H1 (cell line): Measurements from ENCODE around the gene EFHD1. TPM values are rescaled to one million over a fixed set of nuclear protein-coding genes. Genes with fewer than 3 reads are reported as not detected.

Experiments used
- CTCF ChIA-PET: fragments of 300-600 bp; sonication (Branson Sonifier 250); formaldehyde crosslinking; loops from one replicate; lab custom pipeline; 2021; ENCODE audit not compliant: partially characterized antibody; lab: Charles Lee
- POLR2A ChIA-PET: fragments of 300-600 bp; sonication (Branson Sonifier 250); formaldehyde crosslinking; loops from one replicate; lab custom pipeline; 2021; ENCODE audit warnings: inconsistent platforms; ENCODE audit not compliant: partially characterized antibody; lab: Charles Lee
- DNase-seq, 2 experiments: peaks; one replicate each; pipeline versions ENCODE4 v3.0.0 to v3.0.0-alpha.2; 2010 to 2022; ENCODE audit warnings: low spot score in 2 of 2, low read depth in 1 of 2, mixed read lengths in 1 of 2
- FAIRE-seq: peaks from 2 replicates; lab custom pipeline; 2011; peaks lifted over from hg19 to GRCh38; lab: Jason Lieb, UNC
- H2AFZ ChIP-seq: 2 replicates; pipeline ENCODE4 v1.8.1; 2012; ENCODE audit warnings: low read length, inconsistent platforms
- H2AK5ac ChIP-seq: 2 replicates; pipeline ENCODE4 v1.6.1; 2013; ENCODE audit warnings: low read depth, low read length
- H2BK120ac ChIP-seq: replicated peaks from 2 replicates; pipeline ENCODE3; 2013; ENCODE audit warnings: low read depth, low read length, inconsistent platforms
- H2BK12ac ChIP-seq: 2 replicates; pipeline ENCODE4 v1.6.1; 2013; ENCODE audit warnings: low read depth, low read length
- H2BK15ac ChIP-seq: 2 replicates; pipeline ENCODE4 v1.6.1; 2013; ENCODE audit warnings: low read length
- H2BK20ac ChIP-seq: 2 replicates; pipeline ENCODE4 v1.6.1; 2013; ENCODE audit warnings: low read length
- H2BK5ac ChIP-seq: 2 replicates; pipeline ENCODE4 v1.6.1; 2013; ENCODE audit warnings: low read depth, low read length
- H3K14ac ChIP-seq: 2 replicates; pipeline ENCODE4 v1.6.1; 2013; ENCODE audit warnings: inconsistent platforms; ENCODE audit not compliant: insufficient read length
- H3K18ac ChIP-seq: 2 replicates; pipeline ENCODE4 v1.6.1; 2013; ENCODE audit warnings: low read length; ENCODE audit errors: extremely low read depth
- H3K23ac ChIP-seq: 2 replicates; pipeline ENCODE4 v1.6.1; 2013; ENCODE audit warnings: inconsistent platforms; ENCODE audit not compliant: insufficient read length
- H3K23me2 ChIP-seq: 2 replicates; pipeline ENCODE4 v1.6.1; 2013; ENCODE audit warnings: low read depth, low read length
- H3K27ac ChIP-seq: 2 replicates; pipeline ENCODE4 v1.6.1; 2011; ENCODE audit warnings: low read depth, low read length, inconsistent platforms
- H3K27me3 ChIP-seq, 4 experiments: replicated peaks in 1 of 4; 1 replicate in 1 of 4; 2 replicates in 3 of 4; pipeline versions ENCODE4 v1.6.1 to v1.8.1; 2011 to 2013; ENCODE audit warnings: low read length in 3 of 4, mild to moderate bottlenecking in 3 of 4, inconsistent platforms in 2 of 4, mixed read lengths in 2 of 4, moderate library complexity in 1 of 4; ENCODE audit not compliant: control insufficient read depth in 3 of 4, insufficient read depth in 3 of 4; ENCODE audit errors: extremely low read depth in 1 of 4
- H3K36me3 ChIP-seq, 4 experiments: 2 replicates each; pipeline versions ENCODE4 v1.6.1 to v1.8.1; 2011 to 2013; ENCODE audit warnings: mild to moderate bottlenecking in 4 of 4, low read length in 3 of 4, moderate library complexity in 2 of 4, control low read depth in 1 of 4, inconsistent platforms in 1 of 4; ENCODE audit not compliant: insufficient read depth in 4 of 4, control insufficient read depth in 2 of 4
- H3K4ac ChIP-seq: replicated peaks from 2 replicates; pipeline ENCODE3; 2013; ENCODE audit warnings: low read length, low read depth, mixed read lengths, inconsistent platforms; ENCODE audit not compliant: insufficient read length
- H3K4me1 ChIP-seq, 4 experiments: replicated peaks in 1 of 4; 1 replicate in 1 of 4; 2 replicates in 3 of 4; pipeline versions ENCODE4 v1.6.1 to v1.8.1; 2011 to 2013; ENCODE audit warnings: low read length in 3 of 4, inconsistent platforms in 2 of 4, mixed read lengths in 1 of 4; ENCODE audit not compliant: insufficient read depth in 4 of 4, control insufficient read depth in 3 of 4
- H3K4me2 ChIP-seq, 2 experiments: 2 replicates each; pipeline versions ENCODE4 v1.6.1 to v1.8.1; 2011 to 2013; ENCODE audit warnings: low read depth in 2 of 2, low read length in 2 of 2, control low read depth in 1 of 2, inconsistent platforms in 1 of 2, mild to moderate bottlenecking in 1 of 2; ENCODE audit not compliant: insufficient read depth in 1 of 2
- H3K4me3 ChIP-seq, 4 experiments: fragments of 200-600, 300-600 bp in 1 of 4; sonication (generic), shearing (Covaris generic), sonication (Bioruptor Twin) in 1 of 4; 2 replicates each; pipeline versions ENCODE4 v1.5.1 to v1.8.1; 2011 to 2016; ENCODE audit warnings: low read length in 4 of 4, low read depth in 3 of 4, control low read depth in 2 of 4, inconsistent platforms in 2 of 4, mild to moderate bottlenecking in 2 of 4, mixed read lengths in 1 of 4, moderate library complexity in 1 of 4; ENCODE audit not compliant: insufficient read depth in 2 of 4; ENCODE audit errors: extremely low read depth in 1 of 4
- H3K56ac ChIP-seq: replicated peaks from 2 replicates; pipeline ENCODE3; 2013; ENCODE audit warnings: low read depth, mild to moderate bottlenecking, mixed read lengths, low read length, inconsistent platforms; ENCODE audit not compliant: insufficient read length
- H3K79me1 ChIP-seq: 2 replicates; pipeline ENCODE4 v1.6.1; 2013; ENCODE audit warnings: low read depth, low read length, control low read depth
- H3K79me2 ChIP-seq, 2 experiments: 2 replicates each; pipeline versions ENCODE4 v1.6.1 to v1.8.1; 2012 to 2013; ENCODE audit warnings: low read length in 2 of 2, mild to moderate bottlenecking in 2 of 2, inconsistent platforms in 1 of 2; ENCODE audit not compliant: insufficient read depth in 2 of 2, control insufficient read depth in 1 of 2
- H3K9ac ChIP-seq, 4 experiments: replicated peaks in 1 of 4; 1 replicate in 1 of 4; 2 replicates in 3 of 4; pipeline versions ENCODE4 v1.6.1 to v1.8.1; 2011 to 2013; ENCODE audit warnings: low read depth in 3 of 4, low read length in 3 of 4, control low read depth in 2 of 4, mild to moderate bottlenecking in 2 of 4, moderate library complexity in 2 of 4, inconsistent platforms in 1 of 4; ENCODE audit errors: extremely low read depth in 1 of 4
- H3K9me3 ChIP-seq, 2 experiments: 2 replicates each; pipeline versions ENCODE4 v1.6.1 to v1.8.1; 2012 to 2013; ENCODE audit warnings: mild to moderate bottlenecking in 2 of 2, moderate library complexity in 2 of 2, control low read depth in 1 of 2, inconsistent platforms in 1 of 2, low read depth in 1 of 2, low read length in 1 of 2, mixed read lengths in 1 of 2; ENCODE audit not compliant: insufficient read depth in 2 of 2
- H4K20me1 ChIP-seq, 2 experiments: replicated peaks in 1 of 2; 2 replicates each; pipeline versions ENCODE3 to v1.8.1; 2011 to 2013; ENCODE audit warnings: inconsistent platforms in 2 of 2, low read length in 2 of 2, mild to moderate bottlenecking in 1 of 2; ENCODE audit not compliant: insufficient read depth in 2 of 2, control insufficient read depth in 1 of 2
- H4K5ac ChIP-seq: 2 replicates; pipeline ENCODE4 v1.6.1; 2013; ENCODE audit warnings: low read length, low read depth, mixed read lengths, inconsistent platforms; ENCODE audit not compliant: insufficient read length
- H4K8ac ChIP-seq: 2 replicates; pipeline ENCODE4 v1.8.0; 2013; ENCODE audit warnings: mild to moderate bottlenecking, moderate library complexity, low read length, inconsistent platforms; ENCODE audit not compliant: insufficient read depth; ENCODE audit errors: extremely low read depth
- H4K91ac ChIP-seq: replicated peaks from 2 replicates; pipeline ENCODE3; 2013; ENCODE audit warnings: low read length, mixed read lengths, inconsistent platforms; ENCODE audit not compliant: insufficient read length
- ATF3 ChIP-seq: IDR thresholded peaks from 2 replicates; pipeline ENCODE4 v1.6.1; 2011; ENCODE audit warnings: low read depth, mild to moderate bottlenecking, low read length; ENCODE audit not compliant: insufficient read depth
- EGR1 ChIP-seq: IDR thresholded peaks from 2 replicates; pipeline ENCODE4 v1.6.1; 2011; ENCODE audit warnings: low read depth, low read length, borderline replicate concordance
- FOSL1 ChIP-seq: IDR thresholded peaks from 2 replicates; pipeline ENCODE4 v1.6.1; 2011; ENCODE audit warnings: mild to moderate bottlenecking, low read depth, low read length, moderate library complexity; ENCODE audit not compliant: insufficient read depth
- HDAC2 ChIP-seq, 2 experiments: fragments of 300-600 bp in 1 of 2; sonication (generic) in 1 of 2; IDR thresholded peaks; 2 replicates each; pipeline ENCODE4 v1.6.1; 2011 to 2012; ENCODE audit warnings: low read depth in 2 of 2, low read length in 2 of 2, mild to moderate bottlenecking in 2 of 2, moderate library complexity in 2 of 2, borderline replicate concordance in 1 of 2, inconsistent platforms in 1 of 2
- MAFK ChIP-seq: IDR thresholded peaks from 2 replicates; pipeline ENCODE4 v1.6.1; 2012; ENCODE audit warnings: low read depth, mild to moderate bottlenecking, improper control_type of control experiment, low read length
- MAX ChIP-seq: IDR thresholded peaks from 2 replicates; pipeline ENCODE4 v1.6.1; 2012; ENCODE audit warnings: inconsistent platforms
- POLR2A ChIP-seq, 2 experiments: IDR thresholded peaks; 1 replicate in 1 of 2; 2 replicates in 1 of 2; pipeline ENCODE4 v1.6.1; 2011; ENCODE audit warnings: low read depth in 2 of 2, low read length in 2 of 2, mild to moderate bottlenecking in 2 of 2; ENCODE audit errors: control extremely low read depth in 1 of 2
- SIX5 ChIP-seq: IDR thresholded peaks from 2 replicates; pipeline ENCODE4 v1.6.1; 2011; ENCODE audit warnings: mild to moderate bottlenecking, low read depth, low read length
- SP1 ChIP-seq: IDR thresholded peaks from 2 replicates; pipeline ENCODE4 v1.6.1; 2011; ENCODE audit warnings: low read depth, low read length
- SUZ12 ChIP-seq: fragments of 200-600 bp; sonication (generic); IDR thresholded peaks from 2 replicates; pipeline ENCODE4 v1.6.1; 2012; ENCODE audit warnings: mild to moderate bottlenecking, inconsistent platforms, low read length, moderate library complexity, mixed read lengths
- WGBS, 2 experiments: shearing (Covaris generic) in 1 of 2; methylation state at CpG; one replicate each; pipeline versions ENCODE4 v1.1.6 to v1.1.7; 2013 to 2015; ENCODE audit warnings: low lambda C conversion rate in 2 of 2, mixed read lengths in 2 of 2, inconsistent platforms in 1 of 2, low coverage in 1 of 2, missing lambda C conversion rate in 1 of 2; ENCODE audit not compliant: insufficient replicate concordance in 2 of 2, insufficient coverage in 1 of 2, insufficient read length in 1 of 2; ENCODE audit errors: extremely low coverage in 1 of 2, missing lambda C conversion rate in 1 of 2; 5-methylcytosine and 5-hydroxymethylcytosine counted together
- polyA plus RNA-seq, 7 experiments: library from polyadenylated mRNA; depleted of rRNA in 3 of 7; stranded (reverse) in 5 of 7; unstranded in 2 of 7; fragments of >200 nt in 5 of 7; fragments of 200-250 nt in 2 of 7; gene quantifications; 1 replicate in 5 of 7; 2 replicates in 1 of 7; 4 replicates in 1 of 7; pipeline versions ENCODE4 v1.2.1 to v1.2.3, GENCODE V29; 2011 to 2013; ENCODE audit warnings: missing spikeins in 2 of 7, mixed read lengths in 2 of 7
- total RNA-seq: library from RNA; stranded (reverse); fragmentation: NEBNext Ultra II Directional; extraction: Animal tissue kit (Norgen Biotek cat#: 25700); gene quantifications from 2 replicates; pipeline ENCODE4 v1.2.1, GENCODE V29; 2021

Gene EFHD1
- total and polyA plus RNA-seq, 2 of the 8 experiments (the other 6 are each of a cell fraction or from before 2014, with no cell fraction given), result 3.4 to 4.5 TPM

GRCh38 chr2:232626584-232626983 lies 6.8 kb upstream of the EFHD1 start:
- Histone ChIP-seq H3K79me1 (no peaks in the 10 kb centered on the region), H4K5ac (no peak overlapping the region), H3K4me2 (no peak overlapping the region), H3K23ac (no peak overlapping the region), H4K20me1 (no peaks in the 10 kb centered on the region), H3K27ac (no peak overlapping the region), H4K91ac (no peak overlapping the region), H3K79me2 (no peaks in the 10 kb centered on the region), H2BK15ac (no peak overlapping the region)
- ChIA-PET CTCF (interaction anchor here (0.8 to 3.5 kb wide), 5 partner anchors 14 to 404 kb away, joined by 3 to 14 read pairs (median 5); no protein-coding TSS in a partner anchor), POLR2A (no interaction called here)
- FAIRE-seq, result no peak
- TF ChIP-seq EGR1 (no peak), MAX (no peak), SIX5 (no peak), HDAC2 (IDR thresholded peaks at IDR 0.05; ENCODE audit: borderline replicate concordance in 1 of 2, low read depth in 2 of 2, low read length in 2 of 2) (no peak), SUZ12 (no peak), SP1 (no peak), MAFK (no peak), FOSL1 (no peak), POLR2A (IDR thresholded peaks at IDR 0.05; ENCODE audit: control extremely low read depth in 1 of 2, low read depth in 2 of 2, low read length in 2 of 2) (no peak), ATF3 (no peak)
- TF ChIP-seq, all 59 proteins: peak for 0
- Histone ChIP-seq H2AFZ (no peak overlapping the region), H3K9me3 (no peaks in the 10 kb centered on the region), H2BK120ac (no peak overlapping the region), H4K8ac (no peak overlapping the region), H3K23me2 (no peaks in the 10 kb centered on the region), H2BK5ac (no peak overlapping the region), H3K4ac (no peak overlapping the region), H2BK20ac (no peak overlapping the region), H3K9ac (no peak overlapping the region), H3K18ac (no peak overlapping the region), H3K14ac (no peak overlapping the region), H3K36me3 (no peaks in the 10 kb centered on the region), H3K56ac (no peak overlapping the region), H3K4me1 (no peaks in the 10 kb centered on the region), H3K27me3 (0 out of 7 replicates have a peak, but pooled peaks cover 0 to 2% (median 0%) of the 10 kb centered on the region in 4 experiments), H2AK5ac (no peak overlapping the region), H2BK12ac (no peak overlapping the region), H3K4me3 (no peak overlapping the region)
- no peak for DNase-seq
- WGBS, 2 experiments, result 85% methylated on average over 1 of the region's 1 CpG; no CpG with 5 or more reads in 1 of the 2 experiments
